Measurements from ENCODE around the gene RAB12.

RAB12 gene

DNA sequence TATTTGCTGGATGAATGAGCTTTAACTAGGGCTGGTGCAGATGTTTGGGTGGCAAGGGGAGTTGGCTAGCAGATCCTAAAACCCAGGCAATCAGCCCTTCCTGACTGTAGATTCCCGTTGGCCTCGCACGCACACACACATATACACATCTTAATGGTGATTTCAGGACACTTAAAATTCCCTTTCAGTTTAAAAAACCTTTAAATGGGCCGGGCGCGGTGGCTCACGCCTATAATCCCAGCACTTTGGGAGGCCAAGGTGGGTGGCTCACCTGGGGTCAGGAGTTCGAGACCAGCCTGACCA lies 76.6 kb downstream of the RAB12 start:
- no peak for DNase-seq

DNA sequence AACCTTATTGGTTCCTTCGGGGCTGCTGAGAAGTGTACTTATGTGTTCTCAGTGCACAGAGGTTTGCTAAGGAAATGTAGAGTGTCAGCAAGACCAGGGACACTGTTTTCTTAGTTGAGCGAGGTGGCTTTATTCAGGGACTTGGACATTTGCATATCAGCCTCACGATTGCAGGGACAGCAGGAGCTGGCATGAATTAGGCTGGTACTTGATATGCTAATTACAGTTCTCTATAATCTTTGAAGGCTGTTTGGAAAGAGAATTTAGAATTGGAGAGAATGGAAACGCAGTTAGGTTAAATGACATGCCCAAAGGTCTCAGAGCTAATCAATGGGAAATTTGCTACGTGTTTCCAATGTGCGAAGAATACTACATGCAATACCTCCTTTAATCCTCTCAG lies 77.4 kb downstream of the RAB12 start:
- DNase-seq: no peak

GRCh38 chr18:8688216-8688800 lies 79.1 kb downstream of the RAB12 start:
- DNase-seq: no peak

DNA sequence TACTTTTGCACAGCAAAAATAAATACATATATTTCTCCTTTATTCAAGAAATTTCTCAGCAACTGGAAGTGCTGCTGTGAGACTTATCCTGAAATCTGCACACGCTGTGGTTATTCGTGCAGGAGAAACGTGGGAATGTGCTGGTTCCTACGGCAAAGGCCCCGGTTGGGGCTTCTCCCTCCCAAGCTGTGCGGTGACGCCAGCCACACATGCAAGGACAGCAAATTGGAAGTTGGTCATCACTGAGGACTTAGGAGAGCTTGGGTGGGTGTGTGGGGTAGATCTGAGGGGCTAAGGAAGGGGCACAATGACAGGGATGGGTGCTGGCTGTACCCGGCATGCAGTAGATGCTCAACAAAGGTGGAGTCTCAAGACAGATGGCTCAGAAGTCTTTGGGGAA lies 79.6 kb downstream of the RAB12 start:
- no peak for DNase-seq

Data from inflammatory macrophage treated with lipopolysaccharide for 4 hours (primary cell).